ENCODE measurements around the gene S100G.

The S100G gene

GRCh38 chrX:16633754-16634153 is 16.2 kb upstream of the S100G start:
- no peak for DNase-seq (ENCODE audit: low spot score)
- in situ Hi-C loops (cut with MboI; ENCODE audit: low pct_unique_long_range_greater_than_20kb, low sequenced_read_pairs, unreplicated experiment), result no loop called here
- no peak for TF ChIP-seq CTCF (IDR thresholded peaks at IDR 0.05; ENCODE audit: extremely low read depth, insufficient read depth, missing control alignments)

GRCh38 chrX:16635040-16635439 is 14.9 kb upstream of the S100G start:
- DNase-seq (ENCODE audit: low spot score), result no peak
- no peak for TF ChIP-seq CTCF (IDR thresholded peaks at IDR 0.05; ENCODE audit: extremely low read depth, insufficient read depth, missing control alignments)
- in situ Hi-C loops (cut with MboI; ENCODE audit: low pct_unique_long_range_greater_than_20kb, low sequenced_read_pairs, unreplicated experiment), result no loop called here

- no peak for DNase-seq (ENCODE audit: low spot score)
- TF ChIP-seq CTCF (IDR thresholded peaks at IDR 0.05; ENCODE audit: extremely low read depth, insufficient read depth, missing control alignments), result no peak
- in situ Hi-C loops (cut with MboI; ENCODE audit: low pct_unique_long_range_greater_than_20kb, low sequenced_read_pairs, unreplicated experiment), result no loop called here
Observed at GRCh38 chrX:16635596-16635995, 14.4 kb upstream of the S100G start.

- TF ChIP-seq CTCF (IDR thresholded peaks at IDR 0.05; ENCODE audit: extremely low read depth, insufficient read depth, missing control alignments), result no peak
- DNase-seq (ENCODE audit: low spot score), result no peak
- in situ Hi-C loops (cut with MboI; ENCODE audit: low pct_unique_long_range_greater_than_20kb, low sequenced_read_pairs, unreplicated experiment), result no loop called here
Observed at GRCh38 chrX:16638533-16638932, 11.4 kb upstream of the S100G start.

GRCh38 chrX:16639966-16640365 is 10.0 kb upstream of the S100G start:
- no peak for DNase-seq (ENCODE audit: low spot score)
- no peak for TF ChIP-seq CTCF (IDR thresholded peaks at IDR 0.05; ENCODE audit: extremely low read depth, insufficient read depth, missing control alignments)
- in situ Hi-C loops (cut with MboI; ENCODE audit: low pct_unique_long_range_greater_than_20kb, low sequenced_read_pairs, unreplicated experiment), result no loop called here

- in situ Hi-C loops (cut with MboI; ENCODE audit: low pct_unique_long_range_greater_than_20kb, low sequenced_read_pairs, unreplicated experiment), result no loop called here
Observed at GRCh38 chrX:16640823-16641222, 9.1 kb upstream of the S100G start.

More at GRCh38 chrX:16640823-16641222, 9.1 kb upstream of the S100G start:
- no peak for TF ChIP-seq CTCF (IDR thresholded peaks at IDR 0.05; ENCODE audit: extremely low read depth, insufficient read depth, missing control alignments)
- DNase-seq (ENCODE audit: low spot score), result no peak
